ENCODE results near the gene TNK1.
"Not testable (repeated sequence)": the region's sequence is repeated elsewhere in the genome, so short reads cannot be mapped to it uniquely, and the experiment has no call there.

Gene TNK1

GRCh38 chr17:7380855-7381683 lies at the start of gene TNK1:
TNK1 (plus strand) TSS chr17:7381089; CDS start chr17:7382927, 1,838 bp downstream.
- H3K4me3 ChIP-seq (ENCODE audit: low read depth, low read length), result peak within 1 kb of the TSS; percentile 24
- no peak for DNase-seq (ENCODE audit: low read depth)
- no peak for TF ChIP-seq CTCF (conservative IDR thresholded peaks at IDR 0.05; ENCODE audit: low read depth, low read length)

GRCh38 chr17:7332111-7332510 lies 48.8 kb upstream of the TNK1 start:
- H3K4me3 ChIP-seq (ENCODE audit: low read depth, low read length), result no peak overlapping the region
- no peak for TF ChIP-seq CTCF (conservative IDR thresholded peaks at IDR 0.05; ENCODE audit: low read depth, low read length)
- DNase-seq (ENCODE audit: low read depth), result no peak

- not testable (repeated sequence) for DNase-seq (ENCODE audit: low read depth); H3K4me3 ChIP-seq (ENCODE audit: low read depth, low read length)
Measured at GRCh38 chr17:7332600-7333069, 48.3 kb upstream of the TNK1 start.

- no peak overlapping the region for H3K4me3 ChIP-seq (ENCODE audit: low read depth, low read length)
- DNase-seq (ENCODE audit: low read depth), result no peak
- TF ChIP-seq CTCF (conservative IDR thresholded peaks at IDR 0.05; ENCODE audit: low read depth, low read length), result no peak
Measured at GRCh38 chr17:7334938-7335538, 45.9 kb upstream of the TNK1 start.

GRCh38 chr17:7335765-7336164 lies 45.1 kb upstream of the TNK1 start:
- not testable (repeated sequence) for H3K4me3 ChIP-seq (ENCODE audit: low read depth, low read length); DNase-seq (ENCODE audit: low read depth)

- no peak for DNase-seq (ENCODE audit: low read depth)
- TF ChIP-seq CTCF (conservative IDR thresholded peaks at IDR 0.05; ENCODE audit: low read depth, low read length), result no peak
- H3K4me3 ChIP-seq (ENCODE audit: low read depth, low read length), result no peak within 1 kb of the TSS
Measured at GRCh38 chr17:7336240-7337175, 44.4 kb upstream of the TNK1 start, which contains the start of gene ACAP1. ACAP1 (plus strand) TSS chr17:7336529; CDS start chr17:7336735, 206 bp downstream.

- DNase-seq (ENCODE audit: low read depth); H3K4me3 ChIP-seq (ENCODE audit: low read depth, low read length): not testable (repeated sequence)
Measured at GRCh38 chr17:7337600-7337999, 43.3 kb upstream of the TNK1 start.

- no peak for TF ChIP-seq CTCF (conservative IDR thresholded peaks at IDR 0.05; ENCODE audit: low read depth, low read length)
- no peak overlapping the region for H3K4me3 ChIP-seq (ENCODE audit: low read depth, low read length)
- DNase-seq (ENCODE audit: low read depth), result no peak
Measured at GRCh38 chr17:7340179-7340578, 40.7 kb upstream of the TNK1 start.

Data from choroid plexus epithelial cell (primary cell).